Spleen (tissue), 7 donors: Measurements from ENCODE around the gene ZNF518B.

Source experiments
- CTCF ChIP-seq, 11 experiments: fragments of 200-600 bp in 7 of 11; fragments of 450-650 bp in 4 of 11; sonication (generic) in 4 of 11; IDR thresholded peaks in 8 of 11; conservative IDR thresholded peaks in 3 of 11; 1 replicate in 7 of 11; 2 replicates in 4 of 11; pipeline versions ENCODE4 v1.4.0 to v1.8.0; 2016 to 2021; ENCODE audit warnings: antibody characterized with exemption in 11 of 11, inconsistent platforms in 4 of 11, mild to moderate bottlenecking in 1 of 11
- POLR2A ChIP-seq, 3 donors: fragments of 450-650 bp; IDR thresholded peaks; one replicate each; pipeline ENCODE4 v1.5.1; 2017; ENCODE audit warnings: antibody characterized with exemption in 3 of 3, mild to moderate bottlenecking in 1 of 3
- POLR2AphosphoS5 ChIP-seq, 3 donors: sonication (generic); formaldehyde crosslinking; IDR thresholded peaks; one replicate each; pipeline ENCODE4 v1.5.1; 2017; ENCODE audit warnings: antibody characterized with exemption in 3 of 3
- donor health status: DM: no; HTN: no; CAD: no; lungs with moderate emphysema.
- donor health status: DM: no; HTN: no; CAD: no.
- donor health status: DM: no; HTN: no; CAD: no.

- TF ChIP-seq POLR2AphosphoS5 (IDR thresholded peaks at IDR 0.05): peak; percentile 63 to 78 (median 74)
- TF ChIP-seq CTCF (IDR thresholded peaks at IDR 0.05 in 8 of 11, conservative IDR thresholded peaks at IDR 0.05 in 3 of 11): peak in 1 of 11 experiments; percentile 7
- TF ChIP-seq POLR2A (IDR thresholded peaks at IDR 0.05): peak in 1 of 3 donors; percentile 41
Observed at GRCh38 chr4:10457255-10457801, at the start of gene ZNF518B.
